GM19468 (cell line): ENCODE results near the gene FBXL14.

Source experiments
- ATAC-seq: cut with Tn5 transposase; IDR thresholded peaks from one replicate; pipeline ENCODE4 v1.9.1; 2021; ENCODE audit warnings: mild to moderate bottlenecking, moderate library complexity, moderate number of reproducible peaks; ENCODE audit not compliant: unreplicated experiment; ENCODE audit errors: extremely low read depth

FBXL14 gene

GRCh38 chr12:1518591-1519516, 75.5 kb downstream of the FBXL14 start:
- ATAC-seq: no peak

GRCh38 chr12:1517734-1518525, 76.5 kb downstream of the FBXL14 start:
- no peak for ATAC-seq

- ATAC-seq: no peak
Measured at GRCh38 chr12:1517007-1517406, 77.4 kb downstream of the FBXL14 start.
